ENCODE results near the gene GLT8D1. TPM values are rescaled to one million over a fixed set of nuclear protein-coding genes. Genes with fewer than 3 reads are reported as not detected.
A peak's percentile ranks its signal among the peaks of the same experiment; 100 is the strongest.

The GLT8D1 gene
- total and polyA plus RNA-seq, 9 of the 15 experiments (the other 6 are each of a cell fraction or from before 2014, with no cell fraction given), result 14.1 to 65.9 (median 33.7) TPM

- BruUV-seq (replicated peaks), result no TSS peak
These were observed 25.8 kb downstream of the GLT8D1 start for GRCh38 chr3:52679811-52680210.

More at GRCh38 chr3:52679811-52680210, 25.8 kb downstream of the GLT8D1 start:
- Histone ChIP-seq H3K4me2 (ENCODE audit: insufficient read depth, low read length) (no peak overlapping the region), H3K4me3 (no peak overlapping the region), H3K36me3 (ENCODE audit: control insufficient read depth, insufficient read depth, low read length) (peaks cover 50% of the 10 kb centered on the region; the same call in 2 of the 3 replicates), H3K9ac (ENCODE audit: insufficient read depth in 1 of 2, low read depth in 2 of 2, low read length in 2 of 2) (no peak overlapping the region), H4K20me1 (replicated peaks; ENCODE audit: control insufficient read depth, insufficient read depth, low read length) (no peaks in the 10 kb centered on the region), H3K4me1 (replicated peaks in 1 of 2; ENCODE audit: control insufficient read depth in 2 of 2, insufficient read depth in 2 of 2, low read length in 2 of 2) (peaks cover 0 to 27% of the 10 kb centered on the region in 2 experiments; a peak in 2 of 5 replicates), H3K27me3 (ENCODE audit: control insufficient read depth in 2 of 2, insufficient read depth in 2 of 2, low read length in 2 of 2) (no peaks in the 10 kb centered on the region), H3K79me2 (ENCODE audit: control insufficient read depth, insufficient read depth, low read length) (peaks cover 40% of the 10 kb centered on the region), H3K9me1 (ENCODE audit: control insufficient read depth, insufficient read depth, low read length) (no peaks in the 10 kb centered on the region), H3K9me3 (replicated peaks; ENCODE audit: control insufficient read depth, insufficient read depth, low read depth, low read length) (no peaks in the 10 kb centered on the region), H3K27ac (ENCODE audit: extremely low read depth, low read depth, low read length) (no peak overlapping the region), H2AFZ (ENCODE audit: low read depth, low read length) (no peak overlapping the region)
- 33% methylated on average over 1 of the region's 1 CpG for WGBS (ENCODE audit: insufficient coverage, low coverage, missing lambda C conversion rate)
- 0 out of 2 replicates have a peak, but pooled peaks have one; percentile 4 for TF ChIP-seq JUND (IDR thresholded peaks at IDR 0.05; ENCODE audit: borderline replicate concordance, low read depth, low read length)
- TF ChIP-seq JUND (tag; IDR thresholded peaks at IDR 0.05; ENCODE audit: borderline replicate concordance, low read depth, low read length), result no peak
- TF ChIP-seq ZNF134 (CRISPR knock-in tag; conservative IDR thresholded peaks at IDR 0.05), result no peak
- no peak for TF ChIP-seq FOXM1 (IDR thresholded peaks at IDR 0.05; ENCODE audit: low read depth)
- TF ChIP-seq FOXM1 (CRISPR knock-in tag; IDR thresholded peaks at IDR 0.05; ENCODE audit: low read depth), result no peak
- TF ChIP-seq SMAD2 (IDR thresholded peaks at IDR 0.05; ENCODE audit: low read depth, low read length), result no peak
- TF ChIP-seq FOSL1 (tag; conservative IDR thresholded peaks at IDR 0.05), result peak; percentile 70
- TF ChIP-seq STAT5B (CRISPR knock-in tag; IDR thresholded peaks at IDR 0.05), result no peak
- TF ChIP-seq MGA (IDR thresholded peaks at IDR 0.05), result no peak
- ChIA-PET POLR2A (interaction anchor here (0.6 to 0.9 kb wide), 2 partner anchors 17 to 189 kb away, joined by 3 to 4 read pairs; no protein-coding TSS in a partner anchor), CTCF (ENCODE audit: low intra/inter-chr PET ratio) (no interaction called here)
- DNase-seq (ENCODE audit: extremely low read depth in 1 of 4, low spot score in 3 of 4) (no peak), FAIRE-seq (no peak), ATAC-seq (no peak)
- in situ Hi-C loops (cut with MboI), result no loop called here
- intact Hi-C loops (cut with micrococcal nuclease), result loop anchor here (5.0 to 10.0 kb wide), 2 partner anchors 198 to 225 kb away; partner anchors contain the start of genes NISCH and TNNC1
